CD4-positive, alpha-beta T cell treated with Interleukin-6 at 100 ng/mL for 8 hours (primary cell): ENCODE data around the gene ATG4B.
A peak's percentile ranks its signal among the peaks of the same experiment; 100 is the strongest.

ENCODE experiments used
- DNase-seq: peaks from one replicate; pipeline ENCODE4 v3.0.0-alpha.2; 2020; ENCODE audit warnings: mixed read lengths, low spot score

ATG4B gene

GRCh38 chr2:241666627-241667400 lies 29.3 kb downstream of the ATG4B start:
- no peak for DNase-seq

GRCh38 chr2:241668354-241668753 lies 30.9 kb downstream of the ATG4B start:
- DNase-seq = no peak

- no peak for DNase-seq
Measured at GRCh38 chr2:241668839-241669238, 31.3 kb downstream of the ATG4B start.

GRCh38 chr2:241670333-241671110 lies 33.0 kb downstream of the ATG4B start:
- DNase-seq = no peak

GRCh38 chr2:241671457-241672240 lies 34.2 kb downstream of the ATG4B start:
- no peak for DNase-seq

GRCh38 chr2:241672243-241673188 lies 35.0 kb downstream of the ATG4B start:
- no peak for DNase-seq

GRCh38 chr2:241673189-241673663 lies 35.7 kb downstream of the ATG4B start:
- DNase-seq = no peak

GRCh38 chr2:241673797-241674725 lies 36.6 kb downstream of the ATG4B start:
- DNase-seq = no peak

GRCh38 chr2:241675885-241676284 lies 38.4 kb downstream of the ATG4B start:
- no peak for DNase-seq

- no peak for DNase-seq
Measured at GRCh38 chr2:241676665-241677064, 39.2 kb downstream of the ATG4B start.

GRCh38 chr2:241677392-241677791 lies 39.9 kb downstream of the ATG4B start:
- no peak for DNase-seq

- DNase-seq = no peak
Measured at GRCh38 chr2:241678307-241678706, 40.8 kb downstream of the ATG4B start.

- DNase-seq = no peak
Measured at GRCh38 chr2:241678784-241679540, 41.5 kb downstream of the ATG4B start.

GRCh38 chr2:241680044-241680443 lies 42.6 kb downstream of the ATG4B start:
- DNase-seq = no peak

- DNase-seq = no peak
Measured at GRCh38 chr2:241680827-241681599, 43.5 kb downstream of the ATG4B start.

GRCh38 chr2:241686324-241686649 lies 48.8 kb downstream of the ATG4B start:
- no peak for DNase-seq

- DNase-seq = peak; percentile 95
Measured at GRCh38 chr2:241686650-241687425, 49.3 kb downstream of the ATG4B start, which contains the start of gene DTYMK. DTYMK (minus strand) TSS chr2:241686815; CDS start chr2:241686783, 32 bp downstream.

GRCh38 chr2:241689306-241689705 lies 51.8 kb downstream of the ATG4B start:
- DNase-seq = peak; percentile 15
